ENCODE data around the gene TFPI. TPM values are rescaled to one million over a fixed set of nuclear protein-coding genes. Genes with fewer than 3 reads are reported as not detected.

The TFPI gene
- total RNA-seq, 2 experiments from 2014 or later = not detected

GRCh38 chr2:187477051-187477450 lies 77.2 kb downstream of the TFPI start:
- Histone ChIP-seq H4K20me1 (ENCODE audit: insufficient read depth, low read length) (no peaks in the 10 kb centered on the region), H3K4me3 (ENCODE audit: low read depth, low read length, poor library complexity, severe bottlenecking) (no peak overlapping the region), H3K27ac (ENCODE audit: low read depth, low read length, poor library complexity, severe bottlenecking) (no peak overlapping the region), H3K79me2 (ENCODE audit: insufficient read depth, low read depth, low read length) (no peaks in the 10 kb centered on the region), H3K9me3 (ENCODE audit: low read length) (no peaks in the 10 kb centered on the region), H2AFZ (ENCODE audit: low read length) (no peak overlapping the region), H3K36me3 (ENCODE audit: insufficient read depth, low read length) (no peaks in the 10 kb centered on the region), H3K4me2 (ENCODE audit: low read length) (no peak overlapping the region), H3K9me2 (ENCODE audit: insufficient read depth, low read length) (no peaks in the 10 kb centered on the region), H3K4me1 (ENCODE audit: insufficient read depth, low read length, poor library complexity, severe bottlenecking) (no peaks in the 10 kb centered on the region)
- intact Hi-C loops (cut with micrococcal nuclease; ENCODE audit: unreplicated experiment) = no loop called here
- BruUV-seq (replicated peaks) = no TSS peak
- DNase-seq (ENCODE audit: low spot score) = no peak
- ChIA-PET CTCF (ENCODE audit: unreplicated experiment) (no interaction called here), POLR2A (no interaction called here)
- TF ChIP-seq CTCF (conservative IDR thresholded peaks at IDR 0.05; ENCODE audit: low read length) (no peak), EZH2phosphoT487 (IDR thresholded peaks at IDR 0.05; ENCODE audit: borderline replicate concordance, low read depth, low read length) (no peak)

GRCh38 chr2:187475499-187476248 lies 78.6 kb downstream of the TFPI start:
- H3K9me2 ChIP-seq (ENCODE audit: insufficient read depth, low read length) = no peaks in the 10 kb centered on the region
- H3K36me3 ChIP-seq (ENCODE audit: insufficient read depth, low read length) = no peaks in the 10 kb centered on the region
- no peaks in the 10 kb centered on the region for H3K79me2 ChIP-seq (ENCODE audit: insufficient read depth, low read depth, low read length)
- H3K4me2 ChIP-seq (ENCODE audit: low read length) = no peak overlapping the region
- no TSS peak for BruUV-seq (replicated peaks)
- CTCF ChIA-PET (ENCODE audit: unreplicated experiment) = no interaction called here
- no peaks in the 10 kb centered on the region for H3K9me3 ChIP-seq (ENCODE audit: low read length)
- no peaks in the 10 kb centered on the region for H4K20me1 ChIP-seq (ENCODE audit: insufficient read depth, low read length)
- POLR2A ChIA-PET = no interaction called here
- intact Hi-C loops (cut with micrococcal nuclease; ENCODE audit: unreplicated experiment) = no loop called here
- no peak overlapping the region for H3K27ac ChIP-seq (ENCODE audit: low read depth, low read length, poor library complexity, severe bottlenecking)
- H2AFZ ChIP-seq (ENCODE audit: low read length) = no peak overlapping the region
- no peak for DNase-seq (ENCODE audit: low spot score)
- TF ChIP-seq CTCF (conservative IDR thresholded peaks at IDR 0.05; ENCODE audit: low read length) (no peak), EZH2phosphoT487 (IDR thresholded peaks at IDR 0.05; ENCODE audit: borderline replicate concordance, low read depth, low read length) (no peak)
- H3K4me3 ChIP-seq (ENCODE audit: low read depth, low read length, poor library complexity, severe bottlenecking) = no peak overlapping the region
- H3K4me1 ChIP-seq (ENCODE audit: insufficient read depth, low read length, poor library complexity, severe bottlenecking) = no peaks in the 10 kb centered on the region

- Histone ChIP-seq H3K9me2 (ENCODE audit: insufficient read depth, low read length) (no peaks in the 10 kb centered on the region), H3K4me1 (ENCODE audit: insufficient read depth, low read length, poor library complexity, severe bottlenecking) (no peaks in the 10 kb centered on the region), H3K9me3 (ENCODE audit: low read length) (no peaks in the 10 kb centered on the region), H3K4me3 (ENCODE audit: low read depth, low read length, poor library complexity, severe bottlenecking) (no peak overlapping the region), H4K20me1 (ENCODE audit: insufficient read depth, low read length) (no peaks in the 10 kb centered on the region), H3K27ac (ENCODE audit: low read depth, low read length, poor library complexity, severe bottlenecking) (no peak overlapping the region), H3K79me2 (ENCODE audit: insufficient read depth, low read depth, low read length) (no peaks in the 10 kb centered on the region), H3K36me3 (ENCODE audit: insufficient read depth, low read length) (no peaks in the 10 kb centered on the region), H2AFZ (ENCODE audit: low read length) (no peak overlapping the region), H3K4me2 (ENCODE audit: low read length) (no peak overlapping the region)
- intact Hi-C loops (cut with micrococcal nuclease; ENCODE audit: unreplicated experiment) = no loop called here
- no TSS peak for BruUV-seq (replicated peaks)
- ChIA-PET CTCF (ENCODE audit: unreplicated experiment) (no interaction called here), POLR2A (no interaction called here)
- TF ChIP-seq EZH2phosphoT487 (IDR thresholded peaks at IDR 0.05; ENCODE audit: borderline replicate concordance, low read depth, low read length) = no peak
- TF ChIP-seq CTCF (conservative IDR thresholded peaks at IDR 0.05; ENCODE audit: low read length) = no peak
- no peak for DNase-seq (ENCODE audit: low spot score)
These were observed 83.5 kb downstream of the TFPI start for GRCh38 chr2:187470698-187471097.

Data from OCI-LY7 (cell line).